ENCODE measurements around the gene POLN. TPM values are rescaled to one million over a fixed set of nuclear protein-coding genes. Genes with fewer than 3 reads are reported as not detected.

The POLN gene
- total RNA-seq, 1 donor from 2014 or later = 8.4 TPM

DNA sequence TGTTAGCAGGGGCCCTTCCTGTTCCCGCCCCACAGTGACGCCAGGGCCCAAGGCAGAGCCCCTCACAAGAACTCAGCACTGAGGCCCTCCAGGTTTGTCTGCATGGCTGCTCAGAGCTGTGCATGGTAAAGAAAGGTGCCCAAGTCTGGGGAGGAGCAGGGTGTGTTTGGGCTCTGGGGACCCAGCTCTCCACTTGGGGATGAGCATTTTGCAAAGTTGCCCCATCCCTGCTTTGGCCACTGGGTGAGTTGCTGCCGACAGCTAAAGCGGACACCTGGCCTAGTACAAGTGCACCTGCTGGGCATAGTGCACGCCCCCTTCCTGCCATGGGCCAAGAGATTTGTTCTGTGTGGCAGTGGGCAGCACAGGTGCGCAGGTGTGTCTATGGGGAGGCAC lies 22.0 kb upstream of the POLN start:
- no peak for DNase-seq (ENCODE audit: low spot score)

DNA sequence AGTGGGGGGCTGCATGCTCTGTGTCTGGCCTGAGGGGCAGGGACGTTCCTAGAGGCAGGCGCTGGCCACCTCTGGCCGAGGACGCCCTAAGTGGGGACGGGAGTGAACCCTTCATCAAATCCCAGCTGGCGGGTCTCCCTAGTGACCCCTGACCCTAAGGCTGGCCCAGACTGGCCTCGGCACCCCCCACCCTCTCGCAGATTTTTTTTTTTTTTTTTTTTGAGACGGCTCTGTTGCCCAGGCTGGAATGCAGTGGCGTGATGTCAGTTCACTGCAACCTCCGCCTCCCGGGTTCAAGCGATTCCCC lies 21.0 kb upstream of the POLN start:
- DNase-seq (ENCODE audit: low spot score) = no peak

DNA sequence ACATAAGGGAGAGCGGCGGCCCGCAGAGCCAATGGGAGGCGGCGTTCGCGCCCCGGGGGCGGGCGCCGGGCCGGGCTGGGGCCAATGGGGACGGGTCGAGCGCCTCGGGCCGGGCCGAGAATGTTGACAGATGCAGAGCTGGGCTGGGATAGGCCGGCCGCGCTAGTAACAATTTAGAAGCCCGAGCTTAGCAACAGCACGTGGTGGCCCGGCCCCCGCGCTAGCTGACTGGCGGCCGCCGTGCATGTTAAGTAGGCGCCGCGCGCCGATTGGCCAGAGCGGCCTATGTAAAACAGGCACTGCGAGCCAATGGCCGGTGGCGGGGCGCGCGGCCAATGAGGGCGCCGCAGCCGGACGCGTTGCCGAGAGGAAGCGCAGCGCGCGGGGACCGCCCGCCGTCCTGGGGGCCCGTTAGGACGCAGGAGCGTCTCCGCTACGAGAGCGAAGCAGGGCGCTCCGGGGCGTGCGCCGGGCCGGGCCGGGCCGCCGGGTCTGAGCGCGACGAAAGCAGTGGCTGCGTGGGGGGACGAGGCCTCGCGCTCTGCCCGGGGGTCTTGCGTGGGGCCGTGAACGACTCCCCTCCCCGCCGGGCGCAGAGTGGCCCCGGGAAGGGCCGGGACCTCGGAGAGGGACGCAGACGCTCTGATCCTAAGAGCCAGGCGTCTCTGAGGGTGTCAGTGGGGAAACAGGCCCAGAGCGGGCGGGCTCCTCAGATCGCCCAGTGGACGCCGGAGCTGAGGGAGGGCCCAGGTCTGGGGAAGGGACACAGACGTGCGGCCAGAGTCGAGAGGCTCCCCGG lies 20.4 kb upstream of the POLN start:
- peak; percentile 100 for DNase-seq (ENCODE audit: low spot score)

DNA sequence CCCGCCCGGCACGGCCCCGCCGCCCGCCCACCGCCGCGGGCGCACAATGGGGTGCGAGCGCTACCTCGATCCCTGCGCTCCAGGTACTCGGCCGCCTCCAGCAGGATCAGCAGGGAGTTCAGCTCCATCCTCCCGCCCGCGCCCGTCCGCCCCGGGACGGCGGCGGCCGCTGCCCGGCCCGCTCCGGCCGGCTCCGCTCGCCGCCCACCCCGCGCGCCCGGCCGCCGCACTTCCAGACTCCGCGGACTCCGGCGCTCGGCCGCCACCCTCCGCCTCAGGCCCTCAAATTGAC lies 19.9 kb upstream of the POLN start, which contains the start of gene MXD4:
MXD4 (minus strand) TSS at position 257 of the 292 bp plus-strand sequence; CDS start at position 128, 129 bp downstream.
- DNase-seq (ENCODE audit: low spot score) = no peak

DNA sequence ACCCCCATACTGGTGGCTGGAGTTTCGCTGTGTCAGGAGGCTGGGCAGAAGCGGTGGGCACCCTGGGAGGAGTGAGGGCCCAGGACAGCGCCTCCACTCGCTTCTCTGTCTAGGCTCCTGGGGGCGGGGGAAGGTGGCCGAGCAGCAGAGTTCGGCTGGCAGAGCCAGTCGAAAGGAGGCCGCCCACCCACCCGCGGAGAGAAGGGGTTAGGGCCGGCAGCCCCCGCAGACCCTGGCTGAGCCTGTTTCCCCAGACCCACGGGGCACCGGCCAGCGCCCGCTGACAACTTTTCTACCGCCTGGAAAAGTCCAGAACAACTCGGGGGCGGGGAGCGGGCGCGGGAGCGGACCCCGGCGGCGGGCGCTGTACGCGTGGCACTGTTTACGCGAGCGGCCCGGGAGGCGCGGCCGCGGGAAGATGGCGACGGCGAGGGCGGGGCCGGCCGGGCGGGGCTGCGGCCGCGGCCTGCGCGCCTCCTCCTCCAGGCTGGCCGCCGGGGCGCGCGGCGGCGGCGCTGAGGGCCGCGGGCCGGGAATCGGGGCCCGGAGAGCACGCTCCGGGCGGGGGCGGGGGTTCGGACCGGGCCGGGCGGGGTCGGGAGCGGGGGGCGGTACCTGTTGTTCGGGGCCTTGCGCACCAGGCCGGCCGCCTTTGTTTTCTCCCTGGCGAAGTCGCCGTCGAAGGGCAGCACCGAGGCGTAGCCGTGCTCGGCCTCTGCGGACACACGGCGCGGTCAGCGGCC lies 19.4 kb upstream of the POLN start:
- peak; percentile 56 for DNase-seq (ENCODE audit: low spot score)

DNA sequence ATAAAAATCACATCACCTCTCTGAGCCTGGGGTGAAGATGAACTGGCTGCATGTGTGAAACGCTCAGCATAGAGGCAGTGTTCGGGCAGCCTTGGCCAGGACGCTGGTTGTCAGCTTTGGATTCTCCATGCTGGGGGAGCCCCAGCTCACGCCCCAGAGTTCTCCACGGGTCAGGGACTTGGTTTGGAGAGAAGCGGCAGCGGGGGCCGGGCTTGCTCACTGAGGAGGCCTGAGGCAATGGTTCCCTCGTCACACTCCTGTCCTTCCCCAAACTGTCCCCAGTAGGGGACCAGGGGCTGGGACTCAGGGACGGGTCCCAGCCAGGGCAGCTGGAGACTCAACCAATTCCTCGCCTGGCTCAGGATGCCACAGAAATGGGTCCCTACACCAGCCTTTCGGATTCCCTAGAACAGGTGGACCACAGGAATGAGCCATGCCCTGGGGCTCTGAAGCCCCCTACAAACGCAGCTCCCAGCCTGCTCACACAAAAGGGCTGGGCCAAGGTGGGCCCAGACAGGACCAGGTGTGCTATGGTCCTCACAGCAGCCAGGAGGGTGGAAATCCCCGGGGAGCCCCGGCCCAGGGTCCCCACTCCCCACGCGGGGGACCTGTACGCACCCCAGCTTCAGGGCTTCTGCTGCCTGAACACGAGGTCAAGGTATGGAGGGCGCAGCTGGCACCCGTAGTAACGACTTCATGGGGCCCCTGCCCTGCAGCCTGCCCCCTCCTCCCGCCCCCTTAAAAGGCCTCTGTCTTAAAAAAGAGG lies 18.6 kb upstream of the POLN start:
- no peak for DNase-seq (ENCODE audit: low spot score)

DNA sequence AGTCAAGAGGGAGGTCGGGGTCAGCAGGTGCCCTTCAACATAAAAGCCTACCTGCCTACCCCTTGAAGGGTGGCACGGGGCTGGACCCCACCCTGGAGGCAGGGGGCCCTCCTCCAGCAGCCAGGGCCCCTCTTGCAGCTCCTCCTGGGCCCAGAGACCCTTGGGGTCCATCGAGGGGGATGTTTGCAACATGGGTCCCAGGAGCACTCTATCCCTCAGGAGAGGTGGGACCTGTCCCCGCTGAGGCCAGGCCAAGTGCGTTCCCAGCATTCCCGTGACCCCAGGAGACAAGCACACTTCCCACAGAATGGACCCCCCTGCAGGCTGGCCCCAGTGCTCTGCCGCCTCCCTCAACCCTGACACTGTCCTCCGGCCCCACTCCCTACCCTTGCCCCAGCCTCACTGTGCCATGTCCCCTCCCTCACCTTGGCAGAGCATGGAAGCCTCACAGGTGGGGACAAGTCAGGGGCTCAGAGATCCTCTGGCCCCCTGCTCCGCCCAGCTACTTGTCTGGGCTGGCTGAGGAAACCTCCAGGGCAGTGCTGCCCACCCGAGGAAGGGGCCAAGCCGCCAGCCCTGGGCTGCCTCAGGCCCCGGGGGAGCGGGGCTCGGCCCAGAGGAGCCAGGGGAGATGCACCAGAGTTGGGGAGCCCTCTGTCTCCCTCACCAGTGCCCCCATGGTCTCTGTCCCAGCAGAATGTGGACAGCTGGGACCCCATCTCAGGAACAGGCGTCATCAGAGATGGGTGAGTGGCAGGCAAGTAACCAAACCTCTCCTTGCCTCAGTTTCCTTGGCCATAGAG lies 17.8 kb upstream of the POLN start:
- no peak for DNase-seq (ENCODE audit: low spot score)

DNA sequence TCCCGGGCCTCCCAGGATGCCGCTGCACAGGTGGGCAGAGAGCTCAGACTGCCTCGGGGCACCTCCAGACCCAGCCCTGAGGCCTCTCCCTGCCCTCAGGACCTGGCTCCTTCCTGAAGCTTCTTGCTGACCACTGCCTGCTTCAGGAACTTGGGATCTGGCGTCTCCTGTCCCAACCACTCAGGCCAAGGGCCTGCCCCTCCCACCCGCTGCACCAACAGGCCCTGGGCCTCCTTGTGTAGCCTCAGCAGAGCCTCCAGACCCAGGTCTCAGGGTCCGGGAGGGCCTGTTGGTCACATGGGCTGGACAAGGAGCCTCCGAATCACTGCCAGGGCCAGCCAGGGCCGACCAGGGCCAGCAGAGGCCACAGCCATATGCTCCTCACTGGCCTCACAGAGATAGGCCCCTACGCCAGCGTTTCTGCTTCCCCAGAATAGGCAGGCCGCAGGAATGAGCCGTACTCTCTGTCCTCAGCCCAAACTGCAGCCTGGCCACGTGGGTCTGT lies 17.2 kb upstream of the POLN start:
- no peak for DNase-seq (ENCODE audit: low spot score)

DNA sequence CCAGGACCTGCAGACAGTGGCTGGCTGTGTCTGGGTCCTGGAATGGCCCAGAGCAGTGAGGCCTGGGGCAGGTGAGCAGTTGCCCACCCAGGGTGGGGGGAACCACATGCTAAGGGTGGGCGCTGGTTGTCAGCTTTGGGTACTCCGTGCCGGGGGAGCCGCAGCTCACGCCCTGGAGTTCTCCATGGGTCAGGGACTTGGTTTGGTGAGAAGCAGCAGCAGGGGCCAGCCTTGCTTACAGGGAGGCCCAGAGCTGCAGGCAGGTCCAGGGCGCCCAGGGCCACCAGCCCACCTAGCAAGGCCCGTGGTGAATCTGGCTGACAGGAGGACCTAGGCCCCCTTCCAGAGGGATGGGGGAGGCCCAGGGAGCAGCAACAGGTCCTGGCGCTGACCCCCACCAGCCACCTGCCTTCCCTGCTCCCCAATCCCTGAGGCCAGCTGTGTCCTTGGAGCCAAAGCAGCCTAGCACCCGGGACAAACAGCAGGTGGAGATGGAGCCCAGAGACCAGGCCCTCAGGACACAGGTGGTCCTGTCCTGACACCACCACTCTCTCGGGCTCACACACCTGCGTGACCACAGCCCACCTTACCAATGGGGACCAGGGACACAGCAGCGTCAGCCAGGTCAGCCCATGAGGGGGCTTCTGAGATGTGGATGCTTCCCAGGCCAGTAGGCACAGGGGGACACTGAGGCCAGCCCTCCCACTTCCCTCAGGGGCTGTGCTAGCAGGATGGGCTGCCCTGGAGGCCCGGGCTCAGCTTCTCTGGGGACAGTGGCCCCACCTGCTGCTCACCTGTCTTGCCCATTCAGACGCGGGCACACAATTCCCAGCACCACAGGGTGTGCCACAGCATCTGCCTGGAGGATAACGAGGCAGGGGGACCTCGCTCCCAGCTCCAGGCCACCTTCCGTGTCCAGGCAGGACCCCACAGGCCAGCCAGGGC lies 16.4 kb upstream of the POLN start:
- DNase-seq (ENCODE audit: low spot score) = no peak

DNA sequence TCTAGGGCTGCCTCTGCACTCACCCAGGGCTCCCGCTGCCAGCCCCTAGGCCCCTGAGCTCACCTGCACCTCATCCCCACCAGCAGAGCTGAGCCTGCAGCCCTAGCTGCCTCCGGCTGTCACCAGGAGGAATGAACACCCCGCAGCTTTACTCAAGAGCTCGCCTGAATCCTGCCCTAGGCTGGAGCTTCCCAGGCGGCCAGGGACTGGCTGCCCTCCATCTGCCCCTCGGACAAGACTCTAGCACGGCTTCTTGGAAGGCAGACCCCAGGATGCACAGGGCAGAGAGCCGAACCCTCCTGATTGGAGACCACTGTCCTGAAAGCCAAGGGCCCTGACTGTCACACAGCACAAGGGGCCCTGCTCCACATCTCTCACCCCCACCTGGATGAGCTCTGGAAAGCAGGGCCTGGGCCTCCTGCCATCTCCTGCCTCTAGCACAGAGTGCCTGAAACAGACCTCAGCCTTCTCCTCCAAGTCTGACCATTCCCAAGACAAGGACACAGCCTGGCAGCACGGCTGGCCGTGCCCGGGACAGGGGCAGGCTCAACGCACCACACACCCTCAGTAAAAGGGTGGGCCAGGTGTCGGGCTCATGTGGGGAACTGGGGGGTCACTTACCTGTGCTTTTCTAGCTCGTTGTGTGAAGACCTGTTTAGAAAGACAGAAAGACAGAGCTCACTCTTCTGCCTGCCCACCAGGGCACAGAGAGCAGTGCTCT lies 15.6 kb upstream of the POLN start:
- no peak for DNase-seq (ENCODE audit: low spot score)

DNA sequence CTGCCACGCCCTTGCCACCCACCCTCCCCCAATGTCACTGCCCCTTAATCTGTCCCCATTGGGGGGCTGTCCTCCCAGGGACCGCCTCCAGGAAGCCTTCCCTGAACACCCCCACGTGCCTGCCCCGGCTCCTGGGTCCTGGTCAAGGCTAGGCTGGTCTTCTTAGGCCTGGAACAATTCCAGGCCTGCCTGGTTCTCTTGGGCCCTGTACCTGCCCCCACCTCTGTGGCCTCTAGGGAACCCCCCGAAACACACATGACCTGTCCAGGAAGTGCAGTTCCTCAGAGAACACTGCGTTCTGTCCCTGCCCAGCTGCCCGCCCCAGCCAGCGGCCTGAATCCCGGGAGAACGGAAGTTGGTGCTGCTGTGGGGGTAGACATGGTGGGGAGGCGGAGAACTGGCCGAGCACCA lies 14.9 kb upstream of the POLN start:
- DNase-seq (ENCODE audit: low spot score) = no peak

DNA sequence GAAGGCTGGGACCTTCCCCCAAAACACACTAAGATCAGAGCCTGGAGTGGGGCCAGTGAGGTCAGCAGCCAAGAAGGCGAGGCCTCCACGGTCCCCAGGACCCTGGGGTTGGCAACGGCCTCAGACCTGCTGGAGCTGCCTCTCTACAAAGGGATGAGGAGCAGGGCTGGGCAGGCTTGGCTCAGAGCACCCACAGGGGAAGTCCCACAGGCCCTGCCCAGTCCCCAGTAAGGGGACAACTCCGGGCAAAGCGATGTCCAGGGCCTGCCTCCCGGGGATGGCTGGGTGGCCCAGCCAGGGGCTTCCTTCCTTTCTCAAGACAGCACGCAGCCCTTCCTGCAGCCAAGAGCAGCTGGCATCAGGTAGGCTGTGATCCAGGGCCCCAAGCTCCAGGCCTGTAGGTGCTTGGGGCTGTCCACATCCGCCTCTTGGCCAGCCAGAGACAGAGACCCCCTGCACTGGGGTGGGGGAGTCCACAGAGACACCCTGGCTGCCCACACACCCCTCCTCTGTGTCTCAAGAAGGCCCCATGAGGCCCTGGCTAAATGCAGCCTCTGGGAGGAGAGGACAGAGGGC lies 14.3 kb upstream of the POLN start:
- no peak for DNase-seq (ENCODE audit: low spot score)

DNA sequence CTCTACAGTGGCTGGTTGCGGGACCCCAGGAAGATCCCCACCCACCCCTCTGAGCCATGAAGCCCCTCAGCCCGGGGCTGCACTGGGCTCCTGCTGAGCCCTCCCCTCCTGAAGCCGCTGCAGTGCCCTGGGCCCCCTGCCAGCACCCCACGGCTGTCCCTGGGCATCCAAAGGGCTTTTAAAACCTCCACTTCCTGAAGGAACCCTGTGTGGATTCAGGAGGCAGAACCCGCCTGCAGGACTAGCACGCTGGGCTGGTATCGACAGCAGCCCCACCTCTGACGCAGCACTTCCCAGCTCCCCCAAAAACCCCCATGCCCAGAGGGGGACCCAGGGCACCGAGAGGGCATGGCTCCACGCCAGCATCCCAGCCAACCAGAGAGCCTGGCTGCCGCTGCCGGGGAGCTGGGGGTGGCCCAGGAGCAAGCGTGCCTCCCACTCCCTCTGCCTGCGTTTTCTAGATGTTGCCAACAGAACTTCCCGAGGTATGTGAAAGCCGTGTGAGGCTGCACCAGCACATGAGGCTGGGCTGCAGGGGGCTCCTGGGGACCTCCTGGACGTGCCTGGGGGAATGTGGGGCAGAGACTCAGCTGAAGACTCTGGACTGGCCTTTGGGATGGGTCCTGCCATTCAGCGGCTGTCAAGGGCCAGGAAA lies 13.7 kb upstream of the POLN start:
- DNase-seq (ENCODE audit: low spot score) = no peak

DNA sequence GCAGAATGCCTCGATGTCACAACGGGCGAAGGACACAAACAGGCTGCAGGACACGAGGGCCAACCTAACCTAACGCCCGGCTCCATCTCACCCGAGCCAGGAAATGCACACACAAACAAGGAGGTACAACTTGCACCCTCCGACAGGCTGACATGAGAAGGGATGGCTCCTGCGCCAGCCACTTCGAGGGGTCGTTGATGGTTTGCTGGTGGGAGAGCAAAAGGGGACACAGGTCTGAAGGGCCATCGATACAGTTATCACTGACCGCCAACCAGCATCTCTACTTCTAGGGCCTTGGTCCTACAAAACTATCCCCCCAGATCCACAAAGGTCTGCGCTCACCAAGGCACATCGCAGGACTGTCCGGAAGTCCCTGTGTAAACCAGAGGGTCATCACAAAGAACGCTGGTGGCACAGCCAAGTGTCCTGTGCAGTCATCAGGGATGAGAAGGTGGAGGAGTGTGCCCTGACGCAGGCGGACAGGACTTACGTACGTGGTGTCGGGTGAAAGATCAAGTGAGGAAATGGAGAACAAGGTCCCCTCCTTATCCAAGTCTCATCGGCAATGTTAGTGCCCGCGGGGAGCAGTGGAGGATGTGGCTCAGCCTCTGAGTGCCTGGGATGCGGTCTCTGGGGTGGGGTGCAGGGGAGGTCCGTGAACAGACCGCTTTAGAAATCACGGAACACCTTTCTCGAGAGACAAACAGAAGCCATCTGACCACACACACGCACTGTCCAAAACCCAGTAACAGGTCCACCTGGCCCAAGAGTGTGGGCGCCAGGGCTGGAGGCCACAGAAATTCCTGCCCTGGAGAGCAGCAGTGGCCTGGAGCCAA lies 13.0 kb upstream of the POLN start:
- DNase-seq (ENCODE audit: low spot score) = no peak

DNA sequence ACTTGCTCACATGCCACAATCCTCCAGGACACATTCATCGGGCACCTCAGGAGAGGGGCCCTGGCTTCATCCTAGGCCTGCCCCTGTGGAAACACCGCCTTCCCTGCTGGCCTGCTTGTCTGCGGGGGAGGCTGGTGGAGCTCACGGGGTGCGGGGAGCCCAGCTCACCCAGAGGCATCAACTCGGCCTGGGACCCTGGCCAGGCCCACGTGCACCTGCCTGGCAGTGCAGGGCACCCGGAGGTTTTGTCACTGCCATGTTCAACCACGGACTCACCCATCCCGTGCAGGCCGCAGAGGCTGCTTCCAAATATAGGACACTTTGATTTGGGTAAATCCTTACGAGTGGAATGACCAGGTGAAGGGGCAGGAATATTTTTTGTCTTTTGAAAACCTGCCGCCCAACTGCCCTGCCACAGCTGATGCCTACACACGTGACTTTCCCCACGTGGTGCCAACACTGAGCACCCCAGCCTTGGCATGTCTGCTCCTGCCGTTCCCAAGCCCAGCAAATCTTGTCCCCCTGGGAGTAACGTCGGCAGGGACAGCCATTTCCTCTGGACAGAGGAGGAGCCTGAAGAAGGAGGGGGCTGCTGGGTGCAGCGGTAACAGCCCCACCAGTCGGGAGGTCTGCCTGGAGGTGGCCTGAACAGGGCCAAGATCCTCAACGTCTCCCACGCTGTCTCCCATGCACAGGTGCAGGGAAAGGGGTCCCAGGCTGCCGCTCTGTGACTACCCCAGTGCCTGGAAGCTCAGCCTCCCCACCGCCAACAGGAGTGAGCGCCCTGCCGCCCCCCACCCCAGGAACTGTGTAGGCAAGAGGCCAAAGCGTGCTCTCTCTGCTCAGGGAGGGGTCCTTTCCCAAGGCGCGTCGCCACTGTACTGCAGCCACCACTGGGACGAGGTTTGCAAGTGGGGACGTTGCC lies 11.5 kb upstream of the POLN start:
- no peak for DNase-seq (ENCODE audit: low spot score)

DNA sequence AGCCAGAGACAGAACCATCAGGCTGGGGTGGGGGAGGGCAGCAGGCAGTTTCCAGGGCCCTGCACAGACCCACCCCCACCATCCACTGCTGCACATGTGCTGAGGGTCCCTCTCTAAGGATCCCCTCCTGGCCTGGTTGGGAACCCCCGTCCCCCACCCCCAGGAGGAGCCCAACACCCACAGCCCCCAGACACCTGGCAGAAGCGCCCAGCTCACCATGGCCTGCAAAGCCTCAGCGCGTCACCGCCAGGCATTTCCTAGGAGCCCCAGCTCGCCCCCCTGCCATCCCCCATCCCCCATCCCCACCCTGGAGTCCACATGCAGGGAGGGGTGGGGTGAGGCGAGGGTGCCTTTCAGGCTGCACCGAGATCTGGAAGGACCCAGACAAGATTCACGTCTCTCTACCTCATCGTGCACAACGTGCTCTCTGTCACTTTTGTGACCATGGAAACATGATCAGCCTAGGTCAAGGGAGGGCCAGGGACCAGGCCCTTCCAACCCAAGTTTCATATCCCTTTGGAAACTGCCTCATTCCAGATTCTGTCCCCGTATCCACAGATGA lies 10.7 kb upstream of the POLN start:
- no peak for DNase-seq (ENCODE audit: low spot score)

Data from umbilical cord (tissue), 2 donors.